T follicular helper cell (primary cell): ENCODE measurements around the gene IMMP2L.

Source experiments
- DNase-seq: peaks from one replicate; pipeline ENCODE4 v3.0.0-alpha.2; 2020; ENCODE audit warnings: low read depth

IMMP2L gene

GRCh38 chr7:111029574-111030251, 532.6 kb downstream of the IMMP2L start:
- no peak for DNase-seq

- no peak for DNase-seq
Observed at GRCh38 chr7:111029141-111029572, 533.1 kb downstream of the IMMP2L start.

DNA sequence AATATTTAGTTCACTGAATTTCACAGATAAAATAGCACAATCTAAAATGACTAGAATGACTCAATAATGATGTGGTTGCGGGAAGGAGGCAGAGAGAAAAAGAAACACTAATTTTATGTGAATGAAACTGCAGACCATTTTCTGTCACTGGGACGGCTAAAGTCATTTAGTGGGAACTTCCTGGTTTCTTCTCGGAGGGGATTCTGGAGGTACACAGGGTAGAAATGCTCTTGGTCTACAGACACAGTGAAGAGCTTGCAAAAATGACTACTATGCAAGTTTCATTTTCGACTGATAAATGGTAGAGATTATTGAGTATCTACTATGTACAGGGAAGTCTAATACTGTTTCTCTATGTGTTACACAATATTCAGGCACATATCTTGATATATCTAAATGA, 534.9 kb downstream of the IMMP2L start:
- no peak for DNase-seq

DNA sequence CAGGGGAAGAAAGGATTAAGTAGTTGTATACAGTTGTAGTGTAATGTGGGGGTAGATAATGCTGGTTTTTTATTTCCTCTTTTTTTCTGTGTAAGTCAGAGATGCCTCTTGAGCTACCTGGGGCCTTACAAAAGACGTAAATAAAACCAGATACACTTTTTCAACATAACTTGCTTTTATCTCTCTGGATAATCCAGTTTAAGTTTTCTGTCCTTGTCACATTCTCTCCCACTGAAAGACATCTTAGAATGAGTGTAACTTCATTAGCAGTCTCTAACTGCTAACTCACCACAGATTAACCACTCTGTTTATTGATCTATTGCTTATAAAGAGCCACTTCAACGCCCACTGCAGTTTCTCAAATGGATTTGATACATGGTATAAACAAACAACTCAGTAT, 535.5 kb downstream of the IMMP2L start:
- DNase-seq: no peak

DNA sequence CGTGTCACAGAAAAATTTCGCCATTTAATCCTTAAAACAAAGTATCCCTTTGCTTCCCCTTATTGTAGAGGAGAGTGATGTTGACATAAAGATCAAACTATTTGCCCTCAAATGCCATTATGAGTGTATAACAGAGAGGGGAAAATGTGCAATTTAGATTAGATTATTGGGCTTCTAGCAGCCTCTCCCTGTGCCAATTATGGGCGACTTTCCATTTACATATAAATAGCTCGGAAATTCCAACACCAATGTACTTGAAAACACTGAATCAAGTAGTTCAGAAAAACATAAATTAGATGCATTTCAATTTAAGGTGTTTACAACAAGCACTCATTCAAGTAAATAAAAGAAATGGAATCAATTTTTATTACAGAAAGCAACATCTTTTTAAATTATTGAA, 535.9 kb downstream of the IMMP2L start:
- DNase-seq: no peak

DNA sequence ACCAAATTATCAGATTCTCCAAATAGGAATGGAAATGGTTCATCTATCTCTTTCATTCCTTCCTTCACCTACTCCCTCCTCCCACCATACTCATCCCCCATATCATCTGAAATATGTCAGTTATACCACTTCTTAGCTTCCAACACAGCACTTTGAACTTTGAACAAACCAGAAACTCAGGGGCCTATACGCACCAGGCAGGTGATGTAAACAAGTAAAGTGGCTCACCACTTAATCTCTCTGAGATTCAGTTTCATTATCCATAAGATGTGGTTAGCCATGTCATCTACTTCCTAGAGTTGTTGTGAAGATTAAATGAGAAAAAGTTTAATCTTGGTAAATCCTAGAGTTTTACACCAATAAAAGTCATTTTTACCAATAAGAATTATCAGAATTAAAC, 537.3 kb downstream of the IMMP2L start:
- no peak for DNase-seq

- no peak for DNase-seq
Observed at GRCh38 chr7:111018960-111019736, 543.1 kb downstream of the IMMP2L start.

GRCh38 chr7:111018447-111018846, 543.8 kb downstream of the IMMP2L start:
- no peak for DNase-seq

- no peak for DNase-seq
Observed at GRCh38 chr7:111014079-111014478, 548.2 kb downstream of the IMMP2L start.

GRCh38 chr7:111012799-111013675, 549.3 kb downstream of the IMMP2L start:
- DNase-seq: no peak

DNA sequence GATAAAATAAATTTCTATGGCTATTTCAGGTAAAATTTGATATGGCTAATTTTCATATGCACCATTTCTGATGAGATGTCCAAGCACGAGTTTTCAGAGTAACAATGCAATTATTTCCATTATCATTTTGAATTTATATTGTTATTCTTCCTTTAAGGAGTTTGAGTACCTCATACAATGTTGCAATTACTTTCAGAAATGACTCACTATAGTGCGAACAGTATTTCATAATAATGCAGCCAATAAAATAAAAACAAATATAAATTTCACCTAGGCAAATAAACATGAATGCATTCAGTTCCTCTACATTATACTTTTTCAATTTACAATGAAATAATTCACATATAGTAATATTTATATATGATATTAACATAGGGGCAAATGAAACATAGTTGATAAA, 550.1 kb downstream of the IMMP2L start:
- no peak for DNase-seq

GRCh38 chr7:111011520-111011919, 550.8 kb downstream of the IMMP2L start:
- no peak for DNase-seq

DNA sequence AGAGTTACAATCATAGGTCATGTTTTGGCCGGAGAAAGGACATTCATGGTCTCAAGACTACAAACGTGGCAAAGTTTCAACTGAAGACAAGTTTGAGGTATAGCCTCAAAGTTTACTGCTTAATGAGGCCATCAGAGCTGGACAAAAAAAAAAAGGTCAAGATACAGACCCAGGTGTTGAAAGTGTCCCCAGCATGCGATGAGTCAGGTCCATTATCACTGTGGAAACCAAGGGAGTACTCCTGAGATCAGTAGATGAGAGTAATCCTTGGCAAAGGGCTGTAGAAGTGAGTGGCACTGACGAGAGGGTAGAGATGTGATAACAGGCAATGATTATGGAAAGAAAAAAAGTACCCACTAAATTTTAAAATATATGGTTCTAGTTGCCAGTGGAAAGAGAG, 551.5 kb downstream of the IMMP2L start:
- DNase-seq: no peak

DNA sequence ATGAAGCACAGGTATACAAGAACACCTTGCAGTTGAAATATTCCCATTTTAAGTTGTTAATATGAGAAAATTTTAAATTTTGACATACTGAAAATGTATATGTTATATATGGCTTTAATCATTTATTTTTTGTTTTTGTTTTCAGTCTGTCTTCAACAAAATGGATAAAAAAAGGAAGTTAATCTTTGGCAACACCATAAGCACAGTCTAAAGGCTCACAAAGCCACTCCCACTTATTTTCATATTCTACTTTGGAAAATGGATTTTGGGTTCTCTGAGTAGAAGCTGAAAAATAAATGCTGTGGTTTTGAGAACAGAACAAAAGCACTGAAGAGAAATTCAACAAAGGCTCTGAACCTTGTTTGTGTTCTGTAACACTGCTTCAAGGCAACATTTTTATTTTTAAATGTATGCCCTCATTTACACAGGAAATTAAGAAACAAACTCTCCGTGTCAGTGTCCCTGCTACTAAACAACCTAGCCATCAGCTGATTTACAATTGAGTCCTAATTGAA, 552.7 kb downstream of the IMMP2L start:
- DNase-seq: no peak

GRCh38 chr7:111006691-111007090, 555.6 kb downstream of the IMMP2L start:
- DNase-seq: no peak

DNA sequence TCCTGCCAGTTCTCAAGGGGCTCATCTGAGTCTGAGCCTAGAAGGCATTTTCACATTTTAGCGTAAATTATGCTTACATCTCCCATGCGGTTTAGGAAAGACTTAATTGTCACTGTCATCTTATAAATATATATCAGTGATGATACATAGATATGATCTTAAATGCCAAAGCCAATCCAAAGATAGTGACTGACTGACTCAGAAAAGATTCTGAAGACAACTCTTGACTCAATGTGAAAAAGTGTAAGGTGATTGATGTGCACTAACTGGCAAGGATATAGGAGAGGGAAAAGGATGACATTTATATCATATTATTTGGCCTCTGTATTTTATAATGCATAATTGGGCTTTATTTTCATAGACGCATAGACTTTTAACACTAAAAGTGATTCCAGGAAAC, 556.3 kb downstream of the IMMP2L start:
- DNase-seq: no peak

GRCh38 chr7:111005445-111005844, 556.8 kb downstream of the IMMP2L start:
- DNase-seq: no peak

DNA sequence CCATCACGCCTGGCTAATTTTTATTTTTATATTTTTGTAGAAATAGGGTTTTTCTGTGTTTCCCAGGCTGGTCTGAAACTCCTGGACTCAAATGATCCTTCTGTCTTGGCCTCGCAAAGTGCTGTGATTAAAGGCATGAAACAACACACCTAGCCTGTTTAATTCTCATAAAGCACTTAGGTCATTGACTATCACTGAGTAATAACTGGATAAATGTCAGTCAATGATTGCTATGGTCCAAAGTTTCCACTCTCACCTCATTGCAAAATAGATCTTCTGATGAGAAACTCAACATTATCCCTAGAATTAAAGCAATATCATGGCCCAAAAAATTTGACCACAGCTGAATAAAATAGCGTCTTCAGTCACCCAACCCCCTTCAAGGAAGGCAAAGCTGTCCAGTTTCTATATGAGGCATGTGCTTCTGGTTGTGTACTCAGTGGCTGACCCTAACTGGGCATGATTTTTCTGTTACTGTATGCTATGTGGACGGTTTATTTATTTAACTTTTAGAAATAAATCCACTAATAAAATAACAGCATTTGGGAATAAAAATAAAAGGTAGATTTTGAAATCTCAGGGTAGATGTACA, 557.9 kb downstream of the IMMP2L start:
- no peak for DNase-seq

DNA sequence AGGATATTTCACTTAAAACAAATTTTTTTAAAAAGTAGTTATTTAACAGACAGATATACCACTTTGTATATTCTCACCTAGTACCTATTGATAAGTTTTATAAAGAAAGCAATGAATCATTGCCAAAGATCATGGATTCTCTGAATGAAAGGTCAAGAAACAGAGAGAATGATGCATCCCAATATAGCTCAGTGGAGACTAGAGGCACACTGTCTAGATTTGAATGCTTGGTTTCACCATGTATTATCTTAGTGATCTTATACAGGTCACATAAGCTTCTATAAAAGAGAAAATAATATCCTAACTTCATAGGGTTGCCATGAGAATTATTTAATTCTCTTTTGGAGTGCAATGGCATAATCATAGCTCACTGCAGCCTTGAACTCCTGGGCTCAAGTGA, 558.4 kb downstream of the IMMP2L start:
- DNase-seq: no peak

- DNase-seq: no peak
Observed at GRCh38 chr7:110994028-110994967, 568.0 kb downstream of the IMMP2L start.
